ENCODE data around the gene KDM1B.

- no peak for TF ChIP-seq CTCF (conservative IDR thresholded peaks at IDR 0.05; ENCODE audit: low read depth, low read length)
- TF ChIP-seq EZH2 (IDR thresholded peaks at IDR 0.05; ENCODE audit: low read length, unreplicated experiment) = no peak
- TF ChIP-seq EZH2phosphoT487 (IDR thresholded peaks at IDR 0.05; ENCODE audit: borderline replicate concordance, low read length) = no peak
Observed at GRCh38 chr6:18154507-18155149, 594 bp upstream of the KDM1B start, which contains the start of gene TPMT.
